ENCODE data around the gene DMGDH.

- TF ChIP-seq CTCF (IDR thresholded peaks at IDR 0.05) (no peak), POLR2A (IDR thresholded peaks at IDR 0.05) (no peak), POLR2AphosphoS5 (IDR thresholded peaks at IDR 0.05) (no peak)
These were observed 36.4 kb upstream of the DMGDH start for GRCh38 chr5:79105868-79106267.
